Body of pancreas (tissue), 4 donors: ENCODE data around the gene RASGRP3.

Source experiments
- CTCF ChIP-seq, 7 experiments: fragments of 450-650 bp in 4 of 7; fragments of 200-600 bp in 3 of 7; sonication (generic) in 3 of 7; IDR thresholded peaks; one replicate each; pipeline ENCODE4 v1.5.1; 2016 to 2019; ENCODE audit warnings: antibody characterized with exemption in 7 of 7
- POLR2A ChIP-seq, 3 donors: fragments of 450-650 bp; IDR thresholded peaks; one replicate each; pipeline ENCODE4 v1.6.1; 2016; ENCODE audit warnings: antibody characterized with exemption in 3 of 3, mild to moderate bottlenecking in 2 of 3

DNA sequence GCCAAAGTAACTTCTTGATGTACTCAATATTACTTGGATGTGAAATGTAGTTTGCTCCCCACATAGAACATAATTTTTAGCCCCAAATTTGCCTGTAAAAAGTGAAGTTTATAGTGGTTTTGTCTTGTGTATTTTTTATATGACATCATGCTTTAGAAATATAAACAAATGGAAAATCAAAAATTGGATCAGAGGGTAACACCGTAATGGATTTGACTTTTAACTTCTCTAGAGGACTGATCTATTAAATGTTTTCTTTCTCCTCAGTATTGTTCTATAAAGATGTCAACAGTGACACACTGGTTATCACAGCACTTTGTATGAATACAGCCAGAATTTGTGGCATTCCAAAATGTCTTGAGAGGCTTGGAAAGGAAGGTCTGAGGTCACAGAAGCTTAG lies 45.6 kb upstream of the RASGRP3 start:
- TF ChIP-seq CTCF (IDR thresholded peaks at IDR 0.05) (no peak), POLR2A (IDR thresholded peaks at IDR 0.05) (no peak)
